T47D (cell line): ENCODE data around the gene ZDHHC14.
"Not testable (repeated sequence)": the region's sequence is repeated elsewhere in the genome, so short reads cannot be mapped to it uniquely, and the experiment has no call there.

Experiments used
- DNase-seq, 2 experiments: peaks; one replicate each; pipeline versions ENCODE4 v3.0.0 to v3.0.0-alpha.2; 2011 to 2012; ENCODE audit warnings: low read depth in 1 of 2, low spot score in 1 of 2
- JUND ChIP-seq: IDR thresholded peaks from 2 replicates; pipeline ENCODE4 v1.6.1; 2012; ENCODE audit warnings: low read depth
- in situ Hi-C: cut with HindIII; loops from 2 replicates; pipeline ENCODE4 v1.10.0; 2016; ENCODE audit warnings: low sequenced_read_pairs, low pct_unique_long_range_greater_than_20kb

Gene ZDHHC14

GRCh38 chr6:157368359-157369049 is 12.5 kb upstream of the ZDHHC14 start:
- TF ChIP-seq JUND: no peak
- DNase-seq: no peak
- in situ Hi-C loops: no loop called here

DNA sequence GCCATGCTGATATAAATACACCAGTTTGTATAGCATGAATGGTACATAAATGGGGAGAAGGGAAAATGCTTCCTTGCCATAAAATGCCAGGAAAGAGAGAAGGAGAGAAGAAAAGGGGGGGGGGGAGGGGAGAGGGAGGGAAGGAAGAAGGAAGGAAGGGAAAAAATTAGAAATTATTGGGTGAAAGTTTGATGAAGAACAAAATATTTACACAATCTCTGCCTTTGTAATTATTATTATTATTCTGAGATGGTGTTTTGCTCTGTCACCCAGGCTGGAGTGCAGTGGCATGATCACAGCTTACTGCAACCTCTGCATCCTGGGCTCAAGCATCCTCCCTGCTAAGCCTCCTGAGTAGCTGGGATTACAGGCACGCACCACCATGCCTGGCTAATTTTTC is 10.2 kb upstream of the ZDHHC14 start:
- TF ChIP-seq JUND: no peak
- in situ Hi-C loops: no loop called here
- DNase-seq: no peak

- in situ Hi-C loops: no loop called here
- no peak for DNase-seq
- no peak for TF ChIP-seq JUND
Measured at GRCh38 chr6:157372501-157373280, 8.3 kb upstream of the ZDHHC14 start.

GRCh38 chr6:157374889-157375443 is 6.0 kb upstream of the ZDHHC14 start:
- TF ChIP-seq JUND: no peak
- DNase-seq: no peak
- in situ Hi-C loops: no loop called here

DNA sequence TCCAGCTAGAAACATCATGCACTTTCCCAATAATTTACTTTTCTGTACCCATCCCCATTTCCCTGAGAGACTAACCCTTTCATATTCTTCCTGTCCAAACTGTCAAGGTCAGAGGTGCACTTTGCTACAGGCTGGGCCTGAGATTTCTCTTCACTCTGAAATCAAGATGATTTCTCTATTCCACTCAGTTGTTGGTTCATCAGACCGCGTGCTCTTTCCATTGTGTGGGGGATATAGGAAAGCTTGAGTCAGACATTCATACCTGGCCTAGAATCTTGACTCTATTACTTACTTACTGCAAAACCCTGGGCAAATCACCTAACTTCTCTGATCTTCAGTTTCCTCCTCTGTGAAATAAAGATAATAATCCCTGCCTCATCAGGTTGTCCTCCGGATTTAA is 4.7 kb upstream of the ZDHHC14 start:
- DNase-seq: no peak
- in situ Hi-C loops: no loop called here
- TF ChIP-seq JUND: no peak

DNA sequence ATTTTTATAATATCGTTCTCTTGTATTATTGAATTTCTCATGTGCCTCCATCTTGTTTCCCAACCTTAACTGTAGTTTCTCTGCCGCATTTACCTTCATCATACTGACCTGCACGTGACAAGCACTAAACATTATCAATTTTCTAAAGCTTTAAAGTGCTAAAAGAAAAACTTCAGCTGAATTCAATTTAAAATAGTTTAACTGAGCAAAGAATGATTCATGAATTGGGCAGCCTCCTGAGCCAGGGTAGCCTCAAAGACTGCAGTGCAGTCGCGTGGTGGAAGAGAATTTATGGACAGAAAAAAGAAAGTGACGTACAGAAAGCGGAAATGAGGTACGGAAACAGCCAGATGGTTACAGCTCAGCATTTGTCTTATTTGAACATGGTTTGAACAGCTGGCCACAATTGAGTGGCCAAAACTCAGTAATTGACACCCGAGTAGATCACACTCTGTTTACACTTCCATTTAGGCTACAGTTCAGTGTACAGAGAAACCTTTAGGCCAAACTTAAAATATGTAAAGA is 4.2 kb upstream of the ZDHHC14 start:
- TF ChIP-seq JUND: no peak
- DNase-seq: no peak
- in situ Hi-C loops: no loop called here

DNA sequence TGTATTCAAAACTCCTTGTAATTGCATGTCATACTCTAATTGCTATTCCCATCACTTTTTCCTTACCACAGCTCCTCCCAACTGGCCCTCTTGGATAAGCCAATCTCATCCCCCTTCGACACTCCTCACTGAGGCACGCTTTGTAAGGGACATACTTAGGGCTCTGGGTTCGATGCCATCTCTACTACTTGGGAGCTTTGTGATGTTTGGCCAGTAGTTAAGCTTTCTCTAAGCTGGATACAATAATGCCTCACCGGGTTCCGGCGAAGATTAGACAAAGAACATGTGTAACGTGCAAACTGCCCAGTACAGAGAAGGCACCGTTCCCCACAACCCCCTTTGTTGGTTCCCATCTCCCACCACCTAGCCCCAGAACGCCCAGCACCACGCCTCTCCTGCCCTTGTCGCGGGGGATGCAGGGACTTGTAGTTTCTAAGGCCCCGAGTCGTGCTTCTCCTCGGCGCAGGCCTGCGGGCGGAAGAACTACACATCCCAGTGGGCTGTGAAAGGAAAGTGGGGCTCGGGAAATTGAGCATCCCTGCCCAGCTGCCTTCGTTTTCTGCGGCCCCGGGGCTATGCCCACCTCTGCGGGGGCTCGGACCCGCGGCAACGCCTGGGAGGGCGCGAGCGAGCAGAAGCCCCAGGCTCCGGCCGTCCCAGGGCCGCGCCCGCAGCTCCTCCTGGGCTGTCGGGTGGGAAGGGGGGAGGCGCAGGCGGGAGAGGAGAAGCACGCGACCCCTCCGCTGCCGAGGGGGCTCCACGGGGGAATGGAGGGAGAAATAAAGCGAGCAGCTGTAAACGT is 1.1 kb upstream of the ZDHHC14 start:
- peak; percentile 30 to 89 for DNase-seq
- in situ Hi-C loops: no loop called here
- no peak for TF ChIP-seq JUND

- in situ Hi-C loops: no loop called here
- peak in 1 of 2 experiments; percentile 1 for DNase-seq
- TF ChIP-seq JUND: no peak
Measured at GRCh38 chr6:157380458-157380778, 572 bp upstream of the ZDHHC14 start.

GRCh38 chr6:157381631-157382621 is 936 bp downstream of the ZDHHC14 start:
- no peak for TF ChIP-seq JUND
- in situ Hi-C loops: no loop called here
- peak; percentile 3 to 23 for DNase-seq

- no peak for DNase-seq
- in situ Hi-C loops: no loop called here
- no peak for TF ChIP-seq JUND
Measured at GRCh38 chr6:157382821-157383220, 1.8 kb downstream of the ZDHHC14 start.

DNA sequence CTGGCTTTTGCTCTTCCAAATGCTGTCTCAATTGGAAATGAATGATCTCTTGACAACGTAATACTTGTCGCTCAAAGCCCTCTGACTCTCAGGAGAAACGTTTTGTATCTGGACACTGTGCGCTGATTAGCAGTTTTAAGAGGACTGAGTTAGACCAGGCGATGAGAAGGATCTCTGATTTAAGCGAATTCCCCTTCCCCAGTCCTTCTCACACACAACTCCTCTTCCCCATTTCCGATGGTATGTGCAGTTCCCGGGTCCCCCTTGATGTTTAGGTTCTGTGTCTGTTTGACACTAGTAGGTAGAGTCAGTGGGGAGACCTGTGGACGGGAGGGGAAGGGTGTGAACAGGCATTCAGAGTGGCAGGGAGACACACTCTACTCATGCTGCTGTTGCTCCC is 2.5 kb downstream of the ZDHHC14 start:
- in situ Hi-C loops: no loop called here
- no peak for DNase-seq
- no peak for TF ChIP-seq JUND

GRCh38 chr6:157384962-157385361 is 4.0 kb downstream of the ZDHHC14 start:
- DNase-seq, in situ Hi-C loops: not testable (repeated sequence)
